RWPE1 (cell line): ENCODE measurements around the gene PNPLA8.
"Not testable (repeated sequence)": the region's sequence is repeated elsewhere in the genome, so short reads cannot be mapped to it uniquely, and the experiment has no call there.

ENCODE experiments used
- CTCF ChIA-PET: fragments of 350-600 bp; sonication (Branson Sonifier 250); formaldehyde crosslinking; extraction: SDS; loops from one replicate; lab custom pipeline; 2021; lab: Yijun Ruan, JAX
- POLR2A ChIA-PET: fragments of 400-600 bp; formaldehyde crosslinking; extraction: SDS; loops from one replicate; lab custom pipeline; 2020; ENCODE audit warnings: antibody characterized with exemption; ENCODE audit not compliant: low non-redundant PET; lab: Yijun Ruan, JAX
- DNase-seq: peaks from one replicate; pipeline ENCODE4 v3.0.0; 2012; ENCODE audit warnings: low spot score
- H3K27ac ChIP-seq: fragments of 450-650 bp; 2 replicates; pipeline ENCODE4 v1.5.1; 2017
- CTCF ChIP-seq: fragments of 450-650 bp; conservative IDR thresholded peaks from 2 replicates; pipeline ENCODE4 v1.5.1; 2017; ENCODE audit warnings: low read depth, mild to moderate bottlenecking

Gene PNPLA8

GRCh38 chr7:108515013-108515412 lies 10.9 kb downstream of the PNPLA8 start:
- CTCF ChIA-PET, result interaction anchor here (0.6 to 2.0 kb wide), 2 partner anchors 9 to 18 kb away, joined by 3 to 9 read pairs; no protein-coding TSS in a partner anchor
- H3K27ac ChIP-seq, result no peak overlapping the region
- TF ChIP-seq CTCF, result no peak
- POLR2A ChIA-PET, result no interaction called here
- DNase-seq, result no peak

GRCh38 chr7:108511939-108512338 lies 14.0 kb downstream of the PNPLA8 start:
- ChIA-PET POLR2A (no interaction called here), CTCF (interaction anchor here (1.3 kb wide), 1 partner anchor 15 kb away, joined by 4 read pairs; no protein-coding TSS in a partner anchor)
- TF ChIP-seq CTCF, result no peak
- DNase-seq, result no peak
- H3K27ac ChIP-seq, result no peak overlapping the region

- CTCF ChIA-PET, DNase-seq, POLR2A ChIA-PET, H3K27ac ChIP-seq: not testable (repeated sequence)
These were observed 21.4 kb downstream of the PNPLA8 start for GRCh38 chr7:108504576-108504975.

GRCh38 chr7:108503112-108504026 lies 22.6 kb downstream of the PNPLA8 start:
- ChIA-PET CTCF (interaction anchor here (0.7 kb wide), 1 partner anchor 537 kb away, joined by 3 read pairs; no protein-coding TSS in a partner anchor), POLR2A (no interaction called here)
- no peak for DNase-seq
- no peak for TF ChIP-seq CTCF
- no peak overlapping the region for H3K27ac ChIP-seq

GRCh38 chr7:108499566-108499965 lies 26.4 kb downstream of the PNPLA8 start:
- POLR2A ChIA-PET, result no interaction called here
- CTCF ChIA-PET, result no interaction called here
- H3K27ac ChIP-seq, result no peak overlapping the region
- TF ChIP-seq CTCF, result no peak
- no peak for DNase-seq

GRCh38 chr7:108498481-108498880 lies 27.5 kb downstream of the PNPLA8 start:
- CTCF ChIA-PET, result interaction anchor here (0.6 kb wide), 1 partner anchor 317 kb away, joined by 4 read pairs; no protein-coding TSS in a partner anchor
- H3K27ac ChIP-seq, result no peak overlapping the region
- no peak for TF ChIP-seq CTCF
- DNase-seq, result no peak
- POLR2A ChIA-PET, result no interaction called here
